Parathyroid adenoma (tissue), 2 donors: ENCODE results near the gene GNB2.

ENCODE experiments used
- H2AFZ ChIP-seq: fragments of 300-600 bp; sonication (generic); one replicate; pipeline ENCODE4 v1.7.0; 2017; ENCODE audit warnings: antibody characterized with exemption, mild to moderate bottlenecking
- H3K27ac ChIP-seq: fragments of 300-600 bp; sonication (generic); one replicate; pipeline ENCODE4 v1.7.0; 2017
- H3K27me3 ChIP-seq: fragments of 300-600 bp; sonication (generic); one replicate; pipeline ENCODE4 v1.7.0; 2017; ENCODE audit warnings: low read length; ENCODE audit not compliant: control insufficient read depth, insufficient read depth
- H3K36me3 ChIP-seq: fragments of 300-600 bp; sonication (generic); one replicate; pipeline ENCODE4 v1.7.0; 2017; ENCODE audit warnings: low read length; ENCODE audit not compliant: control insufficient read depth, insufficient read depth
- H3K4me1 ChIP-seq: fragments of 300-600 bp; sonication (generic); one replicate; pipeline ENCODE4 v1.7.0; 2017; ENCODE audit warnings: control low read depth
- H3K4me2 ChIP-seq: fragments of 300-600 bp; sonication (generic); one replicate; pipeline ENCODE4 v1.7.0; 2017; ENCODE audit warnings: low read length
- H3K4me3 ChIP-seq: fragments of 300-600 bp; sonication (generic); one replicate; pipeline ENCODE4 v1.7.0; 2017; ENCODE audit warnings: low read depth, low read length
- H3K79me2 ChIP-seq: fragments of 300-600 bp; sonication (generic); one replicate; pipeline ENCODE4 v1.7.0; 2017; ENCODE audit warnings: control low read depth
- H3K9ac ChIP-seq: fragments of 300-600 bp; sonication (generic); one replicate; pipeline ENCODE4 v1.7.0; 2017; ENCODE audit warnings: mild to moderate bottlenecking
- H3K9me3 ChIP-seq: fragments of 300-600 bp; sonication (generic); one replicate; pipeline ENCODE4 v1.7.0; 2017; ENCODE audit warnings: low read length; ENCODE audit not compliant: control insufficient read depth
- CTCF ChIP-seq: fragments of 300-600 bp; sonication (generic); IDR thresholded peaks from one replicate; pipeline ENCODE4 v1.7.0; 2017; ENCODE audit warnings: antibody characterized with exemption, mild to moderate bottlenecking
- donor health status: primary hyperparathyroidism.

The GNB2 gene

GRCh38 chr7:100627238-100627549 lies 46.3 kb upstream of the GNB2 start:
- Histone ChIP-seq H2AFZ (no peak overlapping the region), H3K27me3 (no peaks in the 10 kb centered on the region), H3K4me1 (no peaks in the 10 kb centered on the region), H3K79me2 (no peaks in the 10 kb centered on the region), H3K4me3 (no peak overlapping the region), H3K9me3 (no peaks in the 10 kb centered on the region), H3K27ac (no peak overlapping the region), H3K36me3 (no peaks in the 10 kb centered on the region), H3K9ac (no peak overlapping the region), H3K4me2 (no peak overlapping the region)
- no peak for TF ChIP-seq CTCF

- Histone ChIP-seq H3K4me3 (no peak overlapping the region), H3K9me3 (no peaks in the 10 kb centered on the region), H3K27me3 (no peaks in the 10 kb centered on the region), H2AFZ (no peak overlapping the region), H3K4me2 (no peak overlapping the region), H3K36me3 (no peaks in the 10 kb centered on the region), H3K79me2 (no peaks in the 10 kb centered on the region), H3K4me1 (no peaks in the 10 kb centered on the region), H3K27ac (no peak overlapping the region), H3K9ac (no peak overlapping the region)
- no peak for TF ChIP-seq CTCF
Measured at GRCh38 chr7:100629117-100629716, 44.3 kb upstream of the GNB2 start.

- Histone ChIP-seq H3K27me3 (no peaks in the 10 kb centered on the region), H3K9ac (no peak overlapping the region), H3K79me2 (no peaks in the 10 kb centered on the region), H3K36me3 (no peaks in the 10 kb centered on the region), H3K27ac (no peak overlapping the region), H3K9me3 (no peaks in the 10 kb centered on the region), H3K4me3 (no peak overlapping the region), H3K4me2 (no peak overlapping the region), H3K4me1 (no peaks in the 10 kb centered on the region), H2AFZ (no peak overlapping the region)
- TF ChIP-seq CTCF: no peak
Measured at GRCh38 chr7:100630066-100630465, 43.5 kb upstream of the GNB2 start.

GRCh38 chr7:100632951-100633717 lies 40.4 kb upstream of the GNB2 start:
- Histone ChIP-seq H3K4me2 (peak overlapping the region; percentile 84), H2AFZ (peak overlapping the region; percentile 5), H3K9me3 (no peaks in the 10 kb centered on the region), H3K4me3 (peak overlapping the region; percentile 55), H3K4me1 (no peaks in the 10 kb centered on the region), H3K36me3 (no peaks in the 10 kb centered on the region), H3K27me3 (no peaks in the 10 kb centered on the region), H3K79me2 (no peaks in the 10 kb centered on the region), H3K27ac (no peak overlapping the region), H3K9ac (no peak overlapping the region)
- peak; percentile 38 for TF ChIP-seq CTCF
